K562 (cell line): Measurements from ENCODE around the gene KLHL29.

Experiments
- EZH2 ChIP-seq: IDR thresholded peaks from 2 replicates; pipeline ENCODE4 v1.6.1; 2012; ENCODE audit warnings: low read depth, mild to moderate bottlenecking, inconsistent platforms, low read length, borderline replicate concordance
- HDGF ChIP-seq: fragments of 450-650 bp; IDR thresholded peaks from 2 replicates; pipeline ENCODE4 v1.6.1; 2016
- KDM1A ChIP-seq, 2 experiments: fragments of 450-650 bp; IDR thresholded peaks; 2 replicates each; pipeline ENCODE4 v1.6.1; 2016; ENCODE audit warnings: mild to moderate bottlenecking in 2 of 2
- MEF2A ChIP-seq: IDR thresholded peaks from 2 replicates; pipeline ENCODE4 v1.6.1; 2011; ENCODE audit warnings: low read depth, mild to moderate bottlenecking, low read length, moderate library complexity; ENCODE audit not compliant: control insufficient read depth
- NFRKB ChIP-seq: fragments of 450-650 bp; IDR thresholded peaks from 2 replicates; pipeline ENCODE4 v1.6.1; 2016; ENCODE audit warnings: low read depth
- SMARCA5 ChIP-seq: fragments of 450-650 bp; IDR thresholded peaks from 2 replicates; pipeline ENCODE4 v1.6.1; 2016
- ZFP36 ChIP-seq: fragments of 150-350 bp; IDR thresholded peaks from 2 replicates; pipeline ENCODE4 v1.6.1; 2018; ENCODE audit warnings: low read length, low read depth; ENCODE audit not compliant: partially characterized antibody
- ZNF121 ChIP-seq: sonication (generic); formaldehyde crosslinking; conservative IDR thresholded peaks from 2 replicates; pipeline ENCODE4 v1.8.0; 2022; ENCODE audit warnings: missing genetic modification reagents
- ZNF324 ChIP-seq: fragments of 250-450 bp; sonication (Bioruptor Pico); IDR thresholded peaks from 2 replicates; pipeline ENCODE4 v1.4.0; 2020; ENCODE audit warnings: mild to moderate bottlenecking
- TF ChIP-seq, protein P1 (sequence below): fragments of 250-450 bp; sonication (Bioruptor Pico); IDR thresholded peaks from 2 replicates; pipeline ENCODE4 v1.5.0; 2020; ENCODE audit warnings: mild to moderate bottlenecking, borderline replicate concordance
- TF ChIP-seq, protein P2 (sequence below): sonication (generic); IDR thresholded peaks from 2 replicates; pipeline ENCODE4 v1.6.1; 2016
- TF ChIP-seq, protein P3 (sequence below), 3 experiments: IDR thresholded peaks in 2 of 3; conservative IDR thresholded peaks in 1 of 3; 2 replicates each; pipeline ENCODE4 v1.5.1; 2011 to 2012; ENCODE audit warnings: low read length in 3 of 3, mild to moderate bottlenecking in 3 of 3, control low read depth in 2 of 3, improper control_type of control experiment in 1 of 3, inconsistent platforms in 1 of 3, low read depth in 1 of 3, mixed read lengths in 1 of 3, moderate library complexity in 1 of 3; ENCODE audit not compliant: insufficient read depth in 2 of 3
- TF ChIP-seq, protein P4 (sequence below): sonication (generic); formaldehyde crosslinking; IDR thresholded peaks from 2 replicates; pipeline ENCODE4 v1.4.0; 2020; ENCODE audit warnings: mild to moderate bottlenecking, missing genetic modification reagents
- TF ChIP-seq, protein P5 (sequence below): fragments of 250-450 bp; sonication (Bioruptor Pico); IDR thresholded peaks from 2 replicates; pipeline ENCODE4 v1.5.0; 2021

DNA sequence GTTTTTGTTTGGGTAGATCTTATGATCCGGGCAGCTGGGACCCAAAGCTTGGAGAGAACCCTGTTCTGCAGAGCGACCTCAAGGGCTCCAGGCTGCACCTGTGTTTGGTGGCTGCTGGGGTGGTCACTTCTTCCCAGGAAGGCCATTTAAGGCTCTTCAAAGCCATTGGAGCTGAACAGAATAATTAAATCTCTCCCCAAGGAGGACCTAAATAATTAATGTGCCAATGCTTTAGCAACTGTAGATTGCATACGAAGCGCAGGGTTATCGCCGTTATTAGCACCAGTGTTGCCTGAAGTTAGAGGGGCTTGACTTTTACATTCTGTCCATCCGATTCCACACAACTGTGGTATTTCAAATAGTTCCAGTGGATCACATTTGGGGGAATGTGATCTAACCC is 290.5 kb downstream of the KLHL29 start:
- TF ChIP-seq, protein P1, sequence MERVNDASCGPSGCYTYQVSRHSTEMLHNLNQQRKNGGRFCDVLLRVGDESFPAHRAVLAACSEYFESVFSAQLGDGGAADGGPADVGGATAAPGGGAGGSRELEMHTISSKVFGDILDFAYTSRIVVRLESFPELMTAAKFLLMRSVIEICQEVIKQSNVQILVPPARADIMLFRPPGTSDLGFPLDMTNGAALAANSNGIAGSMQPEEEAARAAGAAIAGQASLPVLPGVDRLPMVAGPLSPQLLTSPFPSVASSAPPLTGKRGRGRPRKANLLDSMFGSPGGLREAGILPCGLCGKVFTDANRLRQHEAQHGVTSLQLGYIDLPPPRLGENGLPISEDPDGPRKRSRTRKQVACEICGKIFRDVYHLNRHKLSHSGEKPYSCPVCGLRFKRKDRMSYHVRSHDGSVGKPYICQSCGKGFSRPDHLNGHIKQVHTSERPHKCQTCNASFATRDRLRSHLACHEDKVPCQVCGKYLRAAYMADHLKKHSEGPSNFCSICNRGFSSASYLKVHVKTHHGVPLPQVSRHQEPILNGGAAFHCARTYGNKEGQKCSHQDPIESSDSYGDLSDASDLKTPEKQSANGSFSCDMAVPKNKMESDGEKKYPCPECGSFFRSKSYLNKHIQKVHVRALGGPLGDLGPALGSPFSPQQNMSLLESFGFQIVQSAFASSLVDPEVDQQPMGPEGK (CRISPR knock-in tag) = no peak
- TF ChIP-seq NFRKB (no peak), HDGF (no peak), ZNF324 (CRISPR knock-in tag) (no peak), ZNF121 (CRISPR knock-in tag) (no peak), KDM1A (IDR thresholded peaks at IDR 0.05) (no peak), EZH2 (no peak), ZFP36 (no peak), SMARCA5 (no peak), MEF2A (no peak)
- TF ChIP-seq, protein P2, sequence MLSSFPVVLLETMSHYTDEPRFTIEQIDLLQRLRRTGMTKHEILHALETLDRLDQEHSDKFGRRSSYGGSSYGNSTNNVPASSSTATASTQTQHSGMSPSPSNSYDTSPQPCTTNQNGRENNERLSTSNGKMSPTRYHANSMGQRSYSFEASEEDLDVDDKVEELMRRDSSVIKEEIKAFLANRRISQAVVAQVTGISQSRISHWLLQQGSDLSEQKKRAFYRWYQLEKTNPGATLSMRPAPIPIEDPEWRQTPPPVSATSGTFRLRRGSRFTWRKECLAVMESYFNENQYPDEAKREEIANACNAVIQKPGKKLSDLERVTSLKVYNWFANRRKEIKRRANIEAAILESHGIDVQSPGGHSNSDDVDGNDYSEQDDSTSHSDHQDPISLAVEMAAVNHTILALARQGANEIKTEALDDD = no peak
- TF ChIP-seq, protein P3, sequence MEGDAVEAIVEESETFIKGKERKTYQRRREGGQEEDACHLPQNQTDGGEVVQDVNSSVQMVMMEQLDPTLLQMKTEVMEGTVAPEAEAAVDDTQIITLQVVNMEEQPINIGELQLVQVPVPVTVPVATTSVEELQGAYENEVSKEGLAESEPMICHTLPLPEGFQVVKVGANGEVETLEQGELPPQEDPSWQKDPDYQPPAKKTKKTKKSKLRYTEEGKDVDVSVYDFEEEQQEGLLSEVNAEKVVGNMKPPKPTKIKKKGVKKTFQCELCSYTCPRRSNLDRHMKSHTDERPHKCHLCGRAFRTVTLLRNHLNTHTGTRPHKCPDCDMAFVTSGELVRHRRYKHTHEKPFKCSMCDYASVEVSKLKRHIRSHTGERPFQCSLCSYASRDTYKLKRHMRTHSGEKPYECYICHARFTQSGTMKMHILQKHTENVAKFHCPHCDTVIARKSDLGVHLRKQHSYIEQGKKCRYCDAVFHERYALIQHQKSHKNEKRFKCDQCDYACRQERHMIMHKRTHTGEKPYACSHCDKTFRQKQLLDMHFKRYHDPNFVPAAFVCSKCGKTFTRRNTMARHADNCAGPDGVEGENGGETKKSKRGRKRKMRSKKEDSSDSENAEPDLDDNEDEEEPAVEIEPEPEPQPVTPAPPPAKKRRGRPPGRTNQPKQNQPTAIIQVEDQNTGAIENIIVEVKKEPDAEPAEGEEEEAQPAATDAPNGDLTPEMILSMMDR (IDR thresholded peaks at IDR 0.05 in 2 of 3, conservative IDR thresholded peaks at IDR 0.05 in 1 of 3; ENCODE audit: insufficient read depth in 2 of 3, low read depth in 1 of 3, low read length in 3 of 3) = no peak
- TF ChIP-seq, protein P4, sequence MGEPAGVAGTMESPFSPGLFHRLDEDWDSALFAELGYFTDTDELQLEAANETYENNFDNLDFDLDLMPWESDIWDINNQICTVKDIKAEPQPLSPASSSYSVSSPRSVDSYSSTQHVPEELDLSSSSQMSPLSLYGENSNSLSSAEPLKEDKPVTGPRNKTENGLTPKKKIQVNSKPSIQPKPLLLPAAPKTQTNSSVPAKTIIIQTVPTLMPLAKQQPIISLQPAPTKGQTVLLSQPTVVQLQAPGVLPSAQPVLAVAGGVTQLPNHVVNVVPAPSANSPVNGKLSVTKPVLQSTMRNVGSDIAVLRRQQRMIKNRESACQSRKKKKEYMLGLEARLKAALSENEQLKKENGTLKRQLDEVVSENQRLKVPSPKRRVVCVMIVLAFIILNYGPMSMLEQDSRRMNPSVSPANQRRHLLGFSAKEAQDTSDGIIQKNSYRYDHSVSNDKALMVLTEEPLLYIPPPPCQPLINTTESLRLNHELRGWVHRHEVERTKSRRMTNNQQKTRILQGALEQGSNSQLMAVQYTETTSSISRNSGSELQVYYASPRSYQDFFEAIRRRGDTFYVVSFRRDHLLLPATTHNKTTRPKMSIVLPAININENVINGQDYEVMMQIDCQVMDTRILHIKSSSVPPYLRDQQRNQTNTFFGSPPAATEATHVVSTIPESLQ = no peak
- TF ChIP-seq, protein P5, sequence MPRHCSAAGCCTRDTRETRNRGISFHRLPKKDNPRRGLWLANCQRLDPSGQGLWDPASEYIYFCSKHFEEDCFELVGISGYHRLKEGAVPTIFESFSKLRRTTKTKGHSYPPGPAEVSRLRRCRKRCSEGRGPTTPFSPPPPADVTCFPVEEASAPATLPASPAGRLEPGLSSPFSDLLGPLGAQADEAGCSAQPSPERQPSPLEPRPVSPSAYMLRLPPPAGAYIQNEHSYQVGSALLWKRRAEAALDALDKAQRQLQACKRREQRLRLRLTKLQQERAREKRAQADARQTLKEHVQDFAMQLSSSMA = no peak
